NCI-H748 treated with DMSO at 0.1 percent for 48 hours (cell line): ENCODE data around the gene GNL2.
A peak's percentile ranks its signal among the peaks of the same experiment; 100 is the strongest.
"Not testable (repeated sequence)": the region's sequence is repeated elsewhere in the genome, so short reads cannot be mapped to it uniquely, and the experiment has no call there.

Source experiments
- DNase-seq: peaks from one replicate; lab custom pipeline; 2025; lab: John Stamatoyannopoulos, UW

Gene GNL2

GRCh38 chr1:37559957-37560379 is 35.8 kb downstream of the GNL2 start:
- DNase-seq = not testable (repeated sequence)

DNA sequence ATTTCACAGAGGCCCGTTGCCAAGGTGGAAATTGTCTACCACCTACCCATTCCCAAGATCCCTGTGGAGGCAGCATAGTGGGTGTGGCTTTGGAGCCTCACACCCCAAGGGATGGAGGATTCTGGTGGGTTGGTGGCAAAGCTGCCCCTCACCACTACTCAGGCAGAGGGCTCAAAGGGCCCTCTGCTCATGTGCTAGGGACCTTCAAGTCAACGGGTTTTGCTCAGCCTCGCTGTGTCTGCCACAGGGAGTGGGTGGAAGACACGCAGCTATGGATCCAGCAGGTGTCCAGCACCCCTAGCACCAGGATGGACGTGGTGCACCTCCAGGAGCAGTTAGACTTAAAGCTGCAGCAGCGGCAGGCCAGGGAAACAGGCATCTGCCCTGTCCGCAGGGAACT is 36.7 kb downstream of the GNL2 start:
- DNase-seq = no peak

DNA sequence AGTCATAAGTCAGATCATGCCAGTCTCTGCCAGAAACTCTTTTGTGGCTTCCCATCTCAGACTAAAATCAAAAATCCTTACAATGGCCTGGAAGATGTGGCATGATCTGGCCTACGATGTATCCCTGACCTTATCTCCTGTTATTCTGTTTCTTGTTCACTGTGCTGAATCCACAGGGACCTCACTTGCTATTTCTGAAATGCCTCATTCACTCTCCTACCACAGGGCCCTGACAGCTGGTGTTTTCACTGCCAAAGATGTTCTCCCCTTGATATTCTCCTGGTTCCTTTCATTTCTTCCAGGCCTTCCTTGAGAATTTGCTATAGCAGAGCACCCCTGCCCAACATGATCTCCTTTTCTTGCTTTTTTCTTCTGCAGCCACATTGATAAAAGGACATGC is 37.3 kb downstream of the GNL2 start:
- no peak for DNase-seq

GRCh38 chr1:37557402-37557801 is 38.3 kb downstream of the GNL2 start:
- DNase-seq = no peak

- peak; percentile 76 for DNase-seq
These were observed 39.0 kb downstream of the GNL2 start, which contains the start of gene DNALI1 for GRCh38 chr1:37556712-37557196. Gene DNALI1, plus strand, starts transcription at chr1:37556940. Its CDS starts 55 bp downstream, at chr1:37556995.

DNA sequence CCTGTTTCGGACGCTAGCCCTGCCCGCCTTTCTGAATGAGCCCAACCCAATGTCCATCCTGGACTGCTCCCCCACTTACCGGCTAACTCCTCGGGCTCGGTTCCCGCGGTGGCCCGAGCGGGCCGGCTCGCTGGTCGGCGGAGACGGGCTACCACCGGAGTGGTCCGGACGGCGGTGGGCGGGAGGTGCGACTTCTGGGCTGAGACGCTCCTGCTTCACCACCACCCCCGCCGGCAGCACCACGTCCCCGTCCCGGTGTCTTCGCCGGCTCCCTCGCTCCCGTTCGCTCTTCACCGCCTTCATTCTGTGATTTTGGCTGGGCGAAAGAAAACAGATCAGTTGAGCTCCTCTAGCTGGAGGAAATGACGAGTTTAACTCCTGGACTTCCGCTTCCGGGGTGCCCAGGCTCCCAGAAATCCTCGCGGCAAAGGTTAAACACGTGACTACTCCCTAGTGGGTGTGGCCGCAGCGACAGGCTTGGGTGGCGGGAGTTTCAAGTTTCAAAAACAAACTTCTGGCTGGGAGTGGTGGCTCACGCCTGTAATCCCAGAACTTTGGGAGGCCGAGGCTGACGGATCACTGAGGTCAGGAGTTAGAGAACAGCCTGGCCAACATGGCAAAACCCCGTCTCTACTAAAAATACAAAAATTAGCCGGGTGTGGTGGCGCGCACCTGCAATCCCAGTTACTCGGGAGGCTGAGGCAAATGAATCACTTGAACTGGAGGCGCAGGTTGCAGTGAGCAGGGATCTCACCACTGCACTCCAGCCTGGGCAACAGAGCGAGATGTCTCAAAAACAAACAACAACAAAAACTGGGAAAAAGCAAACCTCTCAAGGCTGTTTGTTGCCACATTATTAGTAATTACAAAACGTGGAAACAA is 41.6 kb downstream of the GNL2 start, which contains the start of gene SNIP1:
Gene SNIP1 (minus strand): TSS at position 367 of the 882 bp plus-strand sequence. CDS start 64 bp downstream, at position 303.
- DNase-seq = peak; percentile 77

DNA sequence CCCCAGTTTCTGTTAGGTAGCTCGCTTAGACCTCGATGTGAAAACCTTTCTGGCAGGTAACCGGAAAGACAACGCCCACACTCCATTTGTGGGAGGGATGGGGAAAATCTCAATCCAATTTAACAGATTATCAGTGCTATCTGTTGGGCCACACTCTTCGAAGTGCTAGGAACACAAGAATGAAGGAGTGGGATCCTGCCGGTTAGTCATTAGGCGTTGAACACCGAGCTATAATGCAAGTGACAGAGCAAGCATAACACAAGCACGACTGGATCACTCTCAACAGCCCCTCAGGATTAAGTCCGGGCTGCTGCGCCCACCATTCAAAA is 42.2 kb downstream of the GNL2 start:
- DNase-seq = no peak

DNA sequence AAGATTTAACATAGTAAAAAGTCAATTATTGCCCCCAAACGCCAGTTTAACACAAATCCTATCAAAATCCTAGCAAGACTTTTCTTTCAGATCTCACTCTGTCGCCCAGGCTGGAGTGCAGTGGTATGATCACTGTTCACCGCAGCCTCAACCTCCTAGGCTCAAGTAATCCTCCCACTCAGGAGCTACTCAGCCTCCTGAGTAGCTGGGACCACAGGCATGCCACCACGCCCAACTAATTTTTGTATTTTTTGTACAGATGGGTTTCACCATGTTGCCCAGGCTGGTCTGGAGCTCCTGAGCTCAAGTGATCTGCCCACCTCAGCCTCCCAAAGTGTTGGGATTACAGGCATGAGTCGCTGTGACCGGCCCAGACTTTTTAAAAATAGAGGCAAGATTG is 46.4 kb downstream of the GNL2 start:
- DNase-seq = no peak

DNA sequence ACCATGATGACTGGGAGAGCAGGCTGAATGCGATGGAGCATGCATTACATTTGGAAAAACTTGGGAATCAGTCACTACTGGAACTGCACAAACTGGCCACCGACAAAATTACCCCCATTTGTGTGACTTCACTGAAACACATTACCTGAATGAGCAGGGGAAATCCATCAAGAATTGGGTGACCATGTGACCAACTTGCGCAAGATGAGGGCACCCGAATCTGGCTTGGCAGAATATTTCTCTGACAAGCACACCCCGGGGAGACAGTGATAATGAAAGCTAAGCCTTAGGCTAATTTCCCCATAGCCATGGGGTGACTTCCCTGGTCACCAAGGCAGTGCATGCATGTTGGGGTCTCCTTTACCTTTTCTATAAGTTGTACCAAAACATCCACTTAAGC is 50.7 kb downstream of the GNL2 start:
- DNase-seq = no peak

GRCh38 chr1:37544530-37544929 is 51.2 kb downstream of the GNL2 start:
- DNase-seq = no peak

DNA sequence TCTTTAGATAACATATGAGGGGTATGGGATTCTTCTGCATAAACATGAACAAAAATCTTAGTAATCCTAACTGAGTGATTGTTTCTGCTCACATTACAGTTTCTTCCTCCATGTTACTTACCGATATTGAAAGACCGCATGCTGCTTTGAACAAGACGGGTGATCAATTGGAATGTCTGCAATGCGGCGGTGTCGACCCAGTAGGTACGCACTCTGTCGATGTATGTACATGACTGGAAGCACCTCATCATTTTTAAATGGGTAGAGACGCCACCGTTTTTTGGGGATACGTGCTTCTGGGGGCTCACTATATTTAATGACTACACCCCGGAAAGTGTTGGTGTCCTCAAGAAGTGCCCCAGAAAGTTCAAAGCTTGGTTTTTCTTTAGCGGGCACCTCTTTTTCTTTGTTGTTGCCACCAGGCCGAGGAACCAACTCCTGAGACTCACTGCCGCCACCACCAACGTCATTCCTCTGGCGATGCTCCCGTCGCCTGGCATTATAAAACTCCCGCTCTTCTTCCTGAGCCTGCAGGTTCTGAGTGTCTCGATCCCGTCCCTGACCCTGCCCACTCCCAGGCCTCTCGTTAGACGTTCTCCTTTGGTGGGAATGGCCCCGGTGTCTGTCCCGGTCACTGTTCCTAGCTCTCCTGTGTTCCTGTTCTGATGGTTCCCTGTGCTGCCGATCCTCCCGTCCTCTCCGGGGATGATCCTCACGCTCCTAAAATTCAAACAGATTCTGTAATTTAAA is 55.5 kb downstream of the GNL2 start:
- DNase-seq = no peak

- DNase-seq = not testable (repeated sequence)
These were observed 56.6 kb downstream of the GNL2 start for GRCh38 chr1:37539154-37539553.

DNA sequence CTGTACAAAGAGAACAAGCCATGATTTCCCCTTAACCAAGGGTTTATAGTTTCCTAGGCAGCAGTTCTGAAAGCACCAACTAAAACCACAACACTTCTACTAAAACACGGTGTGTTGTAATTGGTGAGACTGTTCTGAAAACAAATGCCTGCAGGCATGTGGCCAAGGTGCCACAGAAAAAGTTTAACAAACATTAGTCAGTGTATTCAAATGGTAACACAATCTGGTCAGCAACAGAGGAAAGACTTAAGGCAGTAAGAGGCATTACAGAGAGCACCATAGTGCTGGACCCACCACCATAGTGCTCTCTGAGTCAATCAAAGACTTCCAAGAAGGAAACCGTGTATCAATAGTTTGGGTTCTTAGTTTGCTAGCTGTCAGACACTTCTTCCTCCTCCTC is 58.4 kb downstream of the GNL2 start:
- no peak for DNase-seq

- DNase-seq = no peak
These were observed 62.2 kb downstream of the GNL2 start for GRCh38 chr1:37533317-37534093.

- not testable (repeated sequence) for DNase-seq
These were observed 63.1 kb downstream of the GNL2 start for GRCh38 chr1:37532418-37533156.

DNA sequence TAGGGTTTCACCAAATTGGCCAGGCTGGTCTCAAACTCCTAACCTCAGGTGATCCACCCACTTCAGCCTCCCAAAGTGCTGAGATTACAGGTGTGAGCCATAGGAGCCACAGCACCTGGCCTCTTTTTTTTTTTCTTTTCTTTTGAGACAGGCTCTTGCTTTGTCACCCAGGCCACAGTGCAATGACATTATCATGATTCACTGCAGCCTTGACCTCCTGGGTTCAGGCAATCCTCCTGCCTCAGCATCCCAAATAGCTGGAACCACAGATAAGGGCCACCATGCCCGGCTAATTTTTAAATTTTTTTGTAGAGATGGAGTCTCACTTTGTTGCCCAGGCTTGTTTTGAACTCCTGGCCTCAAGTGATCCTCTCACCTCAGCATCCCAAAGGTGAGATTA is 65.8 kb downstream of the GNL2 start:
- not testable (repeated sequence) for DNase-seq

DNA sequence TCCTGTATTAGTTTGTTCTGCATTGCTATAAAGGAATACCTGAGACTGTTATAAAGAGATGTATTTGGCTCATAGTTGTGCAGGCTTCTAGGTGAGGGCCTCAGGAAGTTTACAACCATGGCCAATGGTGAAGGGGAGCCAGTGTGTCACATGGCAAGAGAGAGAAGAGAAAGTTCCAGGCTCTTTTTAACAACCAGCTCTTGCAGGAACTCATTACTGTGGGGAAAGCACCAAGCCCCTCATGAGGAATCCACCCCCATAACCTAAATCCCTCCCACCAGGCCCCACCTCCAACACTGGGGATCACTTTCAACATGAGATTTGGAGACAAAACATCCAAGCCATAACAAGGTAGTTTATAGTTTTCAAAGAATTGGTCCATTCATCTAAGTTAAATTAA is 76.1 kb downstream of the GNL2 start:
- DNase-seq = no peak

GRCh38 chr1:37518929-37519328 is 76.8 kb downstream of the GNL2 start:
- not testable (repeated sequence) for DNase-seq

DNA sequence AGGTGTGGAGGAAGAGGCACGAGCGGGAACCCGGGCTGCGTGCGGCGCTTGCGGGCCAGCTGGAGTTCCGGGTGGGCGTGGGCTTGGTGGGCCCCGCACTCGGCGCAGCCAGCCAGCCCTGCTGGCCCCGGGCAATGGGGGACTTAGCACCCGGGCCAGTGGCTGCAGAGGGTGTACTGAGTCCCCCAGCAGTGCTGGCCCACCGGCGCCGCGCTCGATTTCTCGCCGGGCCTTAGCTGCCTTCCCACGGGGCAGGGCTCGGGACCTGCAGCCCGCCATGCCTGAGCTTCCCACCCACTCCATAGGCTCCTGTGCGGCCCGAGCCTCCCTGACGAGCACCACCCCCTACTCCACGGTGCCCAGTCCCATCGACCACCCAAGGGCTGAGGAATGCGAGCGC is 77.5 kb downstream of the GNL2 start:
- not testable (repeated sequence) for DNase-seq

- no peak for DNase-seq
These were observed 78.2 kb downstream of the GNL2 start for GRCh38 chr1:37517569-37517968.
